T-helper 2 cell treated with Interferon-gamma antibody and Interleukin-4, amounts not matched to agents 5 μg/mL and 100 μg/mL, for 36 hours (primary cell): Measurements from ENCODE around the gene SLC31A2.
"Not testable (repeated sequence)": the region's sequence is repeated elsewhere in the genome, so short reads cannot be mapped to it uniquely, and the experiment has no call there.

Source experiments
- DNase-seq: peaks from one replicate; pipeline ENCODE4 v3.0.0; 2021; ENCODE audit warnings: low spot score
- H3K27ac Mint-ChIP-seq: one replicate; pipeline ENCODE4 v1.8.0; 2021; ENCODE audit warnings: mild to moderate bottlenecking, mixed read lengths
- H3K27me3 Mint-ChIP-seq: one replicate; pipeline ENCODE4 v1.8.0; 2021; ENCODE audit warnings: low read depth, mixed read lengths
- H3K36me3 Mint-ChIP-seq: one replicate; pipeline ENCODE4 v1.8.0; 2021; ENCODE audit warnings: low read depth, mixed read lengths
- H3K4me1 Mint-ChIP-seq: one replicate; pipeline ENCODE4 v1.8.0; 2021; ENCODE audit warnings: low read depth, mixed read lengths
- H3K4me3 Mint-ChIP-seq: one replicate; pipeline ENCODE4 v1.8.0; 2022; ENCODE audit warnings: mild to moderate bottlenecking, moderate library complexity, mixed read lengths
- H3K9me3 Mint-ChIP-seq: one replicate; pipeline ENCODE4 v1.8.0; 2021; ENCODE audit warnings: mixed read lengths

SLC31A2 gene

GRCh38 chr9:113150670-113151611 is at the start of gene SLC31A2:
TSS of gene SLC31A2 (plus strand) at chr9:113151007. CDS start at chr9:113151075, 68 bp downstream.
- Mint-ChIP-seq H3K4me3 (peak within 1 kb of the TSS; percentile 79), H3K9me3 (no peaks in the 10 kb centered on the region), H3K27ac (peak within 1 kb of the TSS; percentile 17), H3K36me3 (no peaks in the 10 kb centered on the region), H3K27me3 (peaks cover 11% of the 10 kb centered on the region), H3K4me1 (peaks cover 28% of the 10 kb centered on the region)
- DNase-seq = peak; percentile 90

- not testable (repeated sequence) for H3K36me3 Mint-ChIP-seq, DNase-seq, H3K27ac Mint-ChIP-seq, H3K4me1 Mint-ChIP-seq, H3K27me3 Mint-ChIP-seq, H3K4me3 Mint-ChIP-seq, H3K9me3 Mint-ChIP-seq
Observed at GRCh38 chr9:113105345-113105744, 45.5 kb upstream of the SLC31A2 start.

GRCh38 chr9:113111065-113111951 is 39.5 kb upstream of the SLC31A2 start:
- not testable (repeated sequence) for H3K36me3 Mint-ChIP-seq, H3K9me3 Mint-ChIP-seq, H3K27ac Mint-ChIP-seq, H3K27me3 Mint-ChIP-seq, DNase-seq, H3K4me3 Mint-ChIP-seq, H3K4me1 Mint-ChIP-seq

- not testable (repeated sequence) for H3K4me3 Mint-ChIP-seq, DNase-seq, H3K9me3 Mint-ChIP-seq, H3K27ac Mint-ChIP-seq, H3K4me1 Mint-ChIP-seq, H3K27me3 Mint-ChIP-seq, H3K36me3 Mint-ChIP-seq
Observed at GRCh38 chr9:113112706-113113510, 37.9 kb upstream of the SLC31A2 start.

GRCh38 chr9:113118829-113119228 is 32.0 kb upstream of the SLC31A2 start:
- not testable (repeated sequence) for H3K27me3 Mint-ChIP-seq, H3K36me3 Mint-ChIP-seq, H3K27ac Mint-ChIP-seq, H3K4me1 Mint-ChIP-seq, H3K4me3 Mint-ChIP-seq, DNase-seq, H3K9me3 Mint-ChIP-seq

- Mint-ChIP-seq H3K9me3 (no peaks in the 10 kb centered on the region), H3K36me3 (no peaks in the 10 kb centered on the region), H3K4me1 (no peaks in the 10 kb centered on the region), H3K27me3 (peaks cover 11% of the 10 kb centered on the region), H3K27ac (no peak overlapping the region), H3K4me3 (no peak overlapping the region)
- DNase-seq = no peak
Observed at GRCh38 chr9:113125386-113126035, 25.3 kb upstream of the SLC31A2 start.

- H3K36me3 Mint-ChIP-seq = no peaks in the 10 kb centered on the region
- no peak overlapping the region for H3K27ac Mint-ChIP-seq
- no peaks in the 10 kb centered on the region for H3K9me3 Mint-ChIP-seq
- no peaks in the 10 kb centered on the region for H3K4me1 Mint-ChIP-seq
- DNase-seq = no peak
- H3K4me3 Mint-ChIP-seq = no peak overlapping the region
- peaks cover 11% of the 10 kb centered on the region for H3K27me3 Mint-ChIP-seq
Observed at GRCh38 chr9:113129466-113129865, 21.3 kb upstream of the SLC31A2 start.

GRCh38 chr9:113129884-113130283 is 20.9 kb upstream of the SLC31A2 start:
- peaks cover 11% of the 10 kb centered on the region for H3K27me3 Mint-ChIP-seq
- H3K36me3 Mint-ChIP-seq = no peaks in the 10 kb centered on the region
- no peak overlapping the region for H3K27ac Mint-ChIP-seq
- no peaks in the 10 kb centered on the region for H3K4me1 Mint-ChIP-seq
- no peak overlapping the region for H3K4me3 Mint-ChIP-seq
- no peaks in the 10 kb centered on the region for H3K9me3 Mint-ChIP-seq
- DNase-seq = no peak

- Mint-ChIP-seq H3K27ac (no peak overlapping the region), H3K4me3 (no peak overlapping the region), H3K9me3 (no peaks in the 10 kb centered on the region), H3K36me3 (no peaks in the 10 kb centered on the region), H3K4me1 (no peaks in the 10 kb centered on the region), H3K27me3 (peaks cover 10% of the 10 kb centered on the region)
- no peak for DNase-seq
Observed at GRCh38 chr9:113131689-113132151, 19.1 kb upstream of the SLC31A2 start.

- Mint-ChIP-seq H3K27me3 (peaks cover 4% of the 10 kb centered on the region), H3K4me1 (peaks cover 2% of the 10 kb centered on the region), H3K27ac (no peak overlapping the region), H3K36me3 (no peaks in the 10 kb centered on the region), H3K4me3 (no peak overlapping the region), H3K9me3 (no peaks in the 10 kb centered on the region)
- DNase-seq = no peak
Observed at GRCh38 chr9:113137196-113138168, 13.3 kb upstream of the SLC31A2 start.

GRCh38 chr9:113138760-113139159 is 12.0 kb upstream of the SLC31A2 start:
- DNase-seq = no peak

GRCh38 chr9:113139225-113139829 is 11.5 kb upstream of the SLC31A2 start:
- no peaks in the 10 kb centered on the region for H3K36me3 Mint-ChIP-seq
- H3K4me3 Mint-ChIP-seq = no peak overlapping the region
- H3K9me3 Mint-ChIP-seq = no peaks in the 10 kb centered on the region
- H3K4me1 Mint-ChIP-seq = peaks cover 2% of the 10 kb centered on the region
- no peak overlapping the region for H3K27ac Mint-ChIP-seq
- peaks cover 12% of the 10 kb centered on the region for H3K27me3 Mint-ChIP-seq
- no peak for DNase-seq

More at GRCh38 chr9:113138760-113139159, 12.0 kb upstream of the SLC31A2 start:
- H3K9me3 Mint-ChIP-seq = no peaks in the 10 kb centered on the region
- peaks cover 12% of the 10 kb centered on the region for H3K27me3 Mint-ChIP-seq
- no peaks in the 10 kb centered on the region for H3K36me3 Mint-ChIP-seq
- H3K4me3 Mint-ChIP-seq = no peak overlapping the region
- H3K4me1 Mint-ChIP-seq = peaks cover 2% of the 10 kb centered on the region
- H3K27ac Mint-ChIP-seq = no peak overlapping the region
